Astrocyte of the cerebellum (primary cell): ENCODE measurements around the gene RCN2.

Experiments used
- DNase-seq: peaks from one replicate; pipeline ENCODE4 v3.0.0-alpha.2; 2011; ENCODE audit warnings: low read depth
- H3K4me3 ChIP-seq: 2 replicates; pipeline ENCODE4 v1.5.1; 2011; ENCODE audit warnings: mild to moderate bottlenecking, low read depth, low read length, moderate library complexity
- CTCF ChIP-seq: IDR thresholded peaks from 2 replicates; pipeline ENCODE4 v1.5.1; 2012; ENCODE audit warnings: low read length, low read depth, moderate library complexity, mild to moderate bottlenecking; ENCODE audit errors: missing control alignments
- in situ Hi-C: cut with HindIII; loops from 2 replicates; pipeline ENCODE4 v1.10.0; 2017; ENCODE audit warnings: low sequenced_read_pairs

Gene RCN2

GRCh38 chr15:76973362-76973743, 41.8 kb downstream of the RCN2 start:
- DNase-seq, result no peak
- in situ Hi-C loops, result no loop called here
- peak; percentile 55 for TF ChIP-seq CTCF
- no peak overlapping the region for H3K4me3 ChIP-seq

GRCh38 chr15:76973906-76974305, 42.4 kb downstream of the RCN2 start:
- DNase-seq, result no peak
- in situ Hi-C loops, result no loop called here
- no peak overlapping the region for H3K4me3 ChIP-seq
- no peak for TF ChIP-seq CTCF

- in situ Hi-C loops, result no loop called here
- TF ChIP-seq CTCF, result no peak
Observed at GRCh38 chr15:76974456-76975036, 43.0 kb downstream of the RCN2 start.

GRCh38 chr15:76976141-76976540, 44.6 kb downstream of the RCN2 start:
- no peak for DNase-seq
- in situ Hi-C loops, result no loop called here
- no peak for TF ChIP-seq CTCF
- no peak overlapping the region for H3K4me3 ChIP-seq

More at GRCh38 chr15:76974456-76975036, 43.0 kb downstream of the RCN2 start:
- no peak for DNase-seq
- H3K4me3 ChIP-seq, result no peak overlapping the region

GRCh38 chr15:76976572-76977270, 45.2 kb downstream of the RCN2 start:
- in situ Hi-C loops, result no loop called here
- DNase-seq, result no peak
- H3K4me3 ChIP-seq, result no peak overlapping the region
- TF ChIP-seq CTCF, result no peak

- in situ Hi-C loops, result no loop called here
- TF ChIP-seq CTCF, result no peak
- no peak for DNase-seq
- H3K4me3 ChIP-seq, result no peak overlapping the region
Observed at GRCh38 chr15:76978522-76979330, 47.2 kb downstream of the RCN2 start.
